ENCODE measurements around the gene RNF151.

DNA sequence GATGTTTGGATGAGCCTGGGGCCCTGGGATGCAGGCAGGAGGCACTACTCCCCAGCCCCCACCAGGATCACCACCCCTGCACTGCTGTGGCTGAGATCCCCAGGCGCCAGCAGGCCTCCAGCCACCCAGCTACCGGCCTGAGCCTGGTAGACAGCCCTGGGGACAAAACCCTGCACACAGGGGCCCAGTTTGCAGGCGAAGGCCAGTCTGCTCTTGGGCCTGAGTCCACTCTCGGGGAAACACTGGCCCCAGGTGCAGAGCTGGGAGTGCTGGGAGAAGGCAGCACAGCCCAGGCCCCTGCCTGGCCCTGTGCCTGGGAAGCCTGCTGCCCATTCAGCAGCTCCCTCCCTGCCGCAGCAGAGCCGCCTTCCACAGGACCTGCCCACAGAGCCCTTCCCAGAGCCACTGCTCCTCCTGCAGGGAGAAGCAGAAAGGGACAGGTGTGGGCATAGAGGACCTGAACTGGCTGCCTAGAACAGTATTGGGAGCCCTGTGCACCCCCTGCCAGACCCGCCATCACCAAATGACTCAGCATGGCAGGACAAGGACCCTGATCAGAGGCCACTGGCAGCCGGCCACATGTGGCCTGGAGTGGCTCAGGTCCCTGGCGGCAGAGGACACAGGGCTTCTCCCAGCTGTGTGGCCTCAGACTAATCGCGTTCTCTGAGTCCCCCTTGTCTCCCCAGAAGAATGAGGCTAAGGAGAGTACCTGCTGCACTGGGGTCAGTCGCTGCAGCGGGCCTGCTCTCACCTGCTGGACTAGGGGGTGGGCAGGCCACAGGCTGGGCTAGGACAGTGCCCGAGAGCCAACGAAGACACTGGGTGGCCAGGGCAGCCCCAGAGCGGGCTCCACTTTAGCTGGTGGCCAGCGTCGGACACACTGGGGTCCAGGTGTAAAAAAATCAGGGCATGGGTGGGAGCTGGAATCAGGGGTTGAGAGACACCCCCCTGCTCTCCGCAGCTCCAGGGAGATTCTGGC, 34.3 kb upstream of the RNF151 start:
- TF ChIP-seq CREB5 (CRISPR knock-in tag; IDR thresholded peaks at IDR 0.05; ENCODE audit: low read depth) = no peak
- no peak for TF ChIP-seq RARB (CRISPR knock-in tag; IDR thresholded peaks at IDR 0.05)
- TF ChIP-seq, protein P1, sequence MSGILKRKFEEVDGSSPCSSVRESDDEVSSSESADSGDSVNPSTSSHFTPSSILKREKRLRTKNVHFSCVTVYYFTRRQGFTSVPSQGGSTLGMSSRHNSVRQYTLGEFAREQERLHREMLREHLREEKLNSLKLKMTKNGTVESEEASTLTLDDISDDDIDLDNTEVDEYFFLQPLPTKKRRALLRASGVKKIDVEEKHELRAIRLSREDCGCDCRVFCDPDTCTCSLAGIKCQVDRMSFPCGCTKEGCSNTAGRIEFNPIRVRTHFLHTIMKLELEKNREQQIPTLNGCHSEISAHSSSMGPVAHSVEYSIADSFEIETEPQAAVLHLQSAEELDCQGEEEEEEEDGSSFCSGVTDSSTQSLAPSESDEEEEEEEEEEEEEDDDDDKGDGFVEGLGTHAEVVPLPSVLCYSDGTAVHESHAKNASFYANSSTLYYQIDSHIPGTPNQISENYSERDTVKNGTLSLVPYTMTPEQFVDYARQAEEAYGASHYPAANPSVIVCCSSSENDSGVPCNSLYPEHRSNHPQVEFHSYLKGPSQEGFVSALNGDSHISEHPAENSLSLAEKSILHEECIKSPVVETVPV (CRISPR knock-in tag; IDR thresholded peaks at IDR 0.05) = no peak
- TF ChIP-seq ESRRG (CRISPR knock-in tag; IDR thresholded peaks at IDR 0.05) = no peak
- TF ChIP-seq ARNTL (CRISPR knock-in tag; IDR thresholded peaks at IDR 0.05; ENCODE audit: borderline replicate concordance, low read depth) = no peak
- TF ChIP-seq CSDC2 (CRISPR knock-in tag; IDR thresholded peaks at IDR 0.05) = no peak
- no peak for TF ChIP-seq BACH2 (CRISPR knock-in tag; IDR thresholded peaks at IDR 0.05; ENCODE audit: borderline replicate concordance)
- no peak for TF ChIP-seq PATZ1 (CRISPR knock-in tag; IDR thresholded peaks at IDR 0.05; ENCODE audit: borderline replicate concordance)
- no peak for TF ChIP-seq OSR1 (CRISPR knock-in tag; IDR thresholded peaks at IDR 0.05)
- no peak for TF ChIP-seq ZNF8 (CRISPR knock-in tag; IDR thresholded peaks at IDR 0.05)
- no peak for TF ChIP-seq TCF4 (CRISPR knock-in tag; IDR thresholded peaks at IDR 0.05; ENCODE audit: borderline replicate concordance)

All from SK-N-SH treated with all-trans-retinoic acid at 6 μM for 48 hours (cell line).